Activated CD4-positive, alpha-beta T cell treated with anti-CD3 and anti-CD28 coated beads, Interleukin-2, amount 10 ng/mL, durations not matched to agents 7 days and 5 days (primary cell): ENCODE measurements around the gene EN1. TPM values are rescaled to one million over a fixed set of nuclear protein-coding genes. Genes with fewer than 3 reads are reported as not detected.

Experiments used
- CTCF ChIA-PET: fragments of 350-600 bp; sonication (Branson Sonifier 250); formaldehyde crosslinking; loops from one replicate; lab custom pipeline; 2021; ENCODE audit warnings: antibody characterized with exemption; lab: Charles Lee
- POLR2A ChIA-PET: fragments of 350-600 bp; sonication (Branson Sonifier 250); formaldehyde crosslinking; loops from one replicate; lab custom pipeline; 2021; ENCODE audit warnings: antibody characterized with exemption; lab: Charles Lee
- DNase-seq: peaks from one replicate; pipeline ENCODE4 v3.0.0-alpha.2; 2020
- H3K27ac Mint-ChIP-seq: one replicate; pipeline ENCODE4 v1.8.0; 2021; ENCODE audit warnings: mild to moderate bottlenecking, moderate library complexity, mixed read lengths
- H3K27me3 Mint-ChIP-seq: one replicate; pipeline ENCODE4 v1.8.0; 2021; ENCODE audit warnings: mixed read lengths
- H3K36me3 Mint-ChIP-seq: one replicate; pipeline ENCODE4 v1.8.0; 2021; ENCODE audit warnings: low read depth, mixed read lengths
- H3K4me1 Mint-ChIP-seq: one replicate; pipeline ENCODE4 v1.8.0; 2021; ENCODE audit warnings: mixed read lengths
- H3K4me3 Mint-ChIP-seq: one replicate; pipeline ENCODE4 v1.8.0; 2021; ENCODE audit warnings: mild to moderate bottlenecking, moderate library complexity, mixed read lengths
- H3K9me3 Mint-ChIP-seq: one replicate; pipeline ENCODE4 v1.8.0; 2021; ENCODE audit warnings: mixed read lengths
- total RNA-seq, 2 experiments: library from RNA; stranded (reverse); gene quantifications; one replicate each; pipeline ENCODE4 v1.2.3, GENCODE V29; 2021

EN1 gene
- total RNA-seq, 2 experiments from 2014 or later = not detected

DNA sequence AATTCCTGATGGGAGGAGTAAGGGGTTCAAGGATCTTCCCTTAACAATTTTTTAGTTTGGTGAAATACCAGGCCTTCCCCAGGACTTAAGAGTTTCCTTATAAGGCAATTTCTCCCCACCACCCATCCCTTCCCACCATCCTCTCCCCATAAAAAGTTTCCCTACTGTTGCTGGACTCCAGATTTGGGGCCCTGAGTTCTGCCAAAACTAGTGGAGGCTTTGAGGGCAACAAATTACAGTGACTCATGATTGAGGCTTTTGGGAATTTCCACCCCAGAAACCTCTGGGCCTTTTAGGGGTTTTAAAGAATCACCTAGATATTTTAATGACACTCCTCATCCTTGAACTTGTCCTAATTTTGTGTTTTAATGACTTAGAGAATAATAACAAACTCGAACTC lies 14.3 kb upstream of the EN1 start:
- Mint-ChIP-seq H3K27ac (no peak overlapping the region), H3K4me3 (no peak overlapping the region), H3K27me3 (peaks cover 56% of the 10 kb centered on the region), H3K9me3 (no peaks in the 10 kb centered on the region), H3K36me3 (peaks cover 2% of the 10 kb centered on the region), H3K4me1 (peaks cover 2% of the 10 kb centered on the region)
- POLR2A ChIA-PET = no interaction called here
- CTCF ChIA-PET = interaction anchor here (1.3 kb wide), 1 partner anchor 9 kb away, joined by 3 read pairs; no protein-coding TSS in a partner anchor
- no peak for DNase-seq

DNA sequence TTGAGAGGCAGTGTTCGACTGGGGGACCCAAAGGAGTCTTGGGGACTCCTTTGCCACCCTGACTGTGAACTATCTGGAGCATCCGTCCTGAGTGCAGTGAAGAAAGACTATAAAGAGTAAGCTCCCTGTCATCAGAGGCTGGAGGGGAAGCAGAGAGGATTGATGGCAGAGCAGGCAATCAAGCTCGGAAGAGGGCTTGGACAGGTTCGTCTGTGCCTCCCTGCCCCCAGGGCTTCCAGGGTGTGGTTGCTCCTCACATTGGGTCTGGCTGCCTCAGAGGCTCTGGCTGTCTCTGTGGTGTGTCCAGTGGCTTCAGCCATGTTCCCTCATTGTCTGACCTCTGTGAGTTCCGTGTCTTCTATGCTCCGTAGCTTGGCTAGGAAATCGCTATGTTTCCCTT lies 13.8 kb upstream of the EN1 start:
- Mint-ChIP-seq H3K4me3 (no peak overlapping the region), H3K36me3 (peaks cover 2% of the 10 kb centered on the region), H3K27me3 (peaks cover 61% of the 10 kb centered on the region), H3K27ac (no peak overlapping the region), H3K9me3 (no peaks in the 10 kb centered on the region), H3K4me1 (peaks cover 4% of the 10 kb centered on the region)
- CTCF ChIA-PET = interaction anchor here (0.5 to 1.3 kb wide), 2 partner anchors 9 to 638 kb away, joined by 3 read pairs; no protein-coding TSS in a partner anchor
- DNase-seq = no peak
- POLR2A ChIA-PET = no interaction called here

DNA sequence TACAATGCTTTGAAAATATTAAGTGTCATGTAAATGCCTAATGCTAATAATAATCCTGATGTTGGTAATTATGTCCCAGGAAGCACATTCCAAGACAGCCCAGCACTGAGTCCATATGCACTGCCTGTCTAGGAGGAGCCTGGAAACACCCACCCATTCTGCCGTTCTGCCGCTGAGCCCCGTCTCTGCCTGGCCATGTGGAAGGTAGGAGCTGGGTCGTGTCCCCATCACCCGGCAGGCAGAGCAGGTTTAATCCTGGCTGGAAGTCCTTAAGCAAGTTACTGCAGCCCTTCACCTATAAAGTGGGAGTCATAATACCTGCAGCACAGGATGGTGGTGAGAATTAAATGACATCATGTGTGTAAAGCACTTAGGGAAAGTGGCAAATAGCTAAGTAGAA lies 13.1 kb upstream of the EN1 start:
- ChIA-PET POLR2A (no interaction called here), CTCF (interaction anchor here (0.5 kb wide), 1 partner anchor 637 kb away, joined by 3 read pairs; no protein-coding TSS in a partner anchor)
- Mint-ChIP-seq H3K36me3 (peaks cover 2% of the 10 kb centered on the region), H3K27ac (no peak overlapping the region), H3K4me1 (peaks cover 10% of the 10 kb centered on the region), H3K4me3 (no peak overlapping the region), H3K9me3 (no peaks in the 10 kb centered on the region), H3K27me3 (peaks cover 67% of the 10 kb centered on the region)
- DNase-seq = no peak

DNA sequence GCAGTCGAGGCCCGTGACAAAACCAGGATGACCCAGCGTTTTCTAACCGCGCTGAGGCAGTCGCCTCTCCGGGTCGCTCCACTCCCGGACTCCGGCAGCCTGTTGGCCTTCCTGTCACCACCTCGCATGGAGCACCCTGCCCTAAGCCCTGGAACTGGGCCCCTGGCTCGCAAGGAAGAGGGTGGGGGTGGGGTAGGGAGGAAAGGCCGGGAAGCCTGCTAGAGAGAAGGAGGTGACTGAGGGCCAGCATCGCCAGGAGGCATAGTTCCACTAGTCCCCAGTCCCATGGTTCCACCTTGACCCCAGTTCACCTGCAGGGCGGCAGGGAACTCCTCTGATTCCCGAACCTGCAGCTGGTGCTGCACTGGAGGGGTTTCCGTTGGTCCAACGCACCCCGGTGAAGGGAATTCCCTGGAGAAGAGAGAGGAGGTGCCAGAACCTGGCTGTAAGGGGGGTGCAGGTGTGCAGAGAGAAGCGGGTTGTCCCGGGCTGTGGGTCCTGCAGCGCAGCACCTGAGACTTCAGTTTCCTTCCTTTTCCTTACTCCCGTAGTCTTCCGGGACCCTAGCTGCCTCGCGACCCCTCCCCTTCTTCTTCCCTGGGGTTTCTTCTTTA lies 11.8 kb upstream of the EN1 start:
- Mint-ChIP-seq H3K27me3 (peaks cover 74% of the 10 kb centered on the region), H3K4me1 (peaks cover 10% of the 10 kb centered on the region), H3K4me3 (no peak overlapping the region), H3K9me3 (no peaks in the 10 kb centered on the region), H3K36me3 (peaks cover 2% of the 10 kb centered on the region), H3K27ac (no peak overlapping the region)
- ChIA-PET POLR2A (no interaction called here), CTCF (no interaction called here)
- DNase-seq = no peak

DNA sequence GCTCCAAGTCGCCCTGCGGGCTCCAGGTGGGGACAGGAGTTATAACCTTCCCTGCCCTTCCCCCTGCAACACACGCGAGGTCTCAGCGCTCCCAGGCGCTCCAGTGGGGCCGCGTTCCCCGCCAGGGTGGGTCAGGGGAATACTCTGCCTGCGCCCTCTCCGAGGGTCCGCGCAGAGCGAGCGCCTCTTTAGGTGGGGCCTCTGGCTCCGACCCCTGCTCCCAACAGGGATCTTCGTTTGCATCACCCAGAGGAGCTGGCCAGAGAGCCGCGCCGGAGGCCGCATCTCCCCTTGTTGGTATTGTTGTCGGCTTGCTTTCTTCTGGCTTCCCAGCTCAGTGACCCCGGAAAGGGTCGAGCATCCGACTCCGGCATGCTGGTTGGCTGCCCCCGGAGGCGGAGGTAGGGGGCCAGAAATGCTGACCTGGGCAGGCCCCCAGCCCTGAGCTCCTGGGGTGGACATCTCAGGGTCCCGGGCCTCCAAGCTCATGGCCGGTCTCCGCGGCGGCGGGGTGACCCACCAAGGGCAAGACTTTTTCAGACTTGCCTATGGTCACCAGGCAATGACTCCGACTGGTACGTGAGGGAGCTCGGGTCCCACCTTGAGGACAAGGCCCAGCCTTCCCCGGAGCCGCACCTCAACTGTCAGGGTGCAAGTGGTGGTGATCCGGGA lies 11.2 kb upstream of the EN1 start:
- Mint-ChIP-seq H3K9me3 (no peaks in the 10 kb centered on the region), H3K27me3 (peaks cover 80% of the 10 kb centered on the region), H3K27ac (no peak overlapping the region), H3K4me1 (peaks cover 14% of the 10 kb centered on the region), H3K36me3 (peaks cover 4% of the 10 kb centered on the region), H3K4me3 (no peak overlapping the region)
- no peak for DNase-seq
- ChIA-PET CTCF (interaction anchor here (1.1 to 1.3 kb wide), 3 partner anchors 32 to 690 kb away, joined by 3 read pairs; no protein-coding TSS in a partner anchor), POLR2A (no interaction called here)

DNA sequence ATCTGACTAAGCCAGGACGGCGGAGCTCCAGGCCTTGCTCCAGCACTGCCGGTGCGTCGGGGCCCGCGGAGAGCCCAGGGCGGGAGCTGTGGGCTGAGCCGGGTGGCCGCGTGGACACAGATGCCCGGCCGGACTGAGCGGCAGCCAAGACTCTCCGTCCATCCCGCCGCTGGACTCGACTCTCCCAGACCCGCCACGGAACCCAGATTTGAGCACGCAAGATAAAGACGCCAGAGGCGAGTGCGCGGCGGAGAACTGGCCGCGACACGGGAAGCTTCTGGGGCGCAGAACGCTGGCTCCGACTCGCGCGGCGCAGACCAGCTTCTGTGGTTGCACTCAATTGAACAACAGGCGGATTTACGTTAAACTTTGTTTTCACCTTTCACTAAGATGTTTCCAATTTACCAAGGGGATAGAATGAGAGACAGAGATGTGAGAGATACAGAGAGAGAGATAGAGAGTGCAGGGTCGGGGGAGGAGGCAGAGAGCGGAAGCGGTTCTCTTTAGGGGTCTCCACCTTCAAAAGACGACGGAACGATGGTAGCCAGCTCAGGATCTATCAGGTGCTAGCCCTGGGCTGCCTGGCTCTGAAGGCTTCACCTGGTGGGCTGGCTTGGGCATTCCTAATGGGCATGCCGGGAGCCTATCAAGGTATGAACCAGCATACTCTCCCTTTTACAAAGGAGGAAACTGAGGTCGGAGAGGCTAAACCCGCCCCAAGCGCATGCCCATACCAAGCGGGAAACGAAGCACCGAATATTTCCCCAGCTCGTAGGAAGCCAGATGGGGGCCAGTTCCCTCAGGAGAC lies 10.4 kb upstream of the EN1 start:
- CTCF ChIA-PET = interaction anchor here (0.6 to 1.3 kb wide), 4 partner anchors 31 to 764 kb away, joined by 3 to 4 read pairs (median 3); no protein-coding TSS in a partner anchor
- Mint-ChIP-seq H3K4me3 (no peak overlapping the region), H3K27ac (no peak overlapping the region), H3K4me1 (peaks cover 14% of the 10 kb centered on the region), H3K9me3 (no peaks in the 10 kb centered on the region), H3K36me3 (peaks cover 4% of the 10 kb centered on the region), H3K27me3 (peaks cover 84% of the 10 kb centered on the region)
- DNase-seq = no peak
- POLR2A ChIA-PET = no interaction called here

GRCh38 chr2:118856978-118857676 lies 9.7 kb upstream of the EN1 start:
- Mint-ChIP-seq H3K4me1 (peaks cover 14% of the 10 kb centered on the region), H3K36me3 (peaks cover 4% of the 10 kb centered on the region), H3K9me3 (no peaks in the 10 kb centered on the region), H3K4me3 (no peak overlapping the region), H3K27ac (no peak overlapping the region), H3K27me3 (peaks cover 83% of the 10 kb centered on the region)
- no peak for DNase-seq
- ChIA-PET POLR2A (interaction anchor here (0.6 kb wide), 1 partner anchor 817 kb away, joined by 3 read pairs; no protein-coding TSS in a partner anchor), CTCF (interaction anchor here (0.6 to 1.8 kb wide), 3 partner anchors 14 to 763 kb away, joined by 3 to 4 read pairs (median 4); no protein-coding TSS in a partner anchor)

DNA sequence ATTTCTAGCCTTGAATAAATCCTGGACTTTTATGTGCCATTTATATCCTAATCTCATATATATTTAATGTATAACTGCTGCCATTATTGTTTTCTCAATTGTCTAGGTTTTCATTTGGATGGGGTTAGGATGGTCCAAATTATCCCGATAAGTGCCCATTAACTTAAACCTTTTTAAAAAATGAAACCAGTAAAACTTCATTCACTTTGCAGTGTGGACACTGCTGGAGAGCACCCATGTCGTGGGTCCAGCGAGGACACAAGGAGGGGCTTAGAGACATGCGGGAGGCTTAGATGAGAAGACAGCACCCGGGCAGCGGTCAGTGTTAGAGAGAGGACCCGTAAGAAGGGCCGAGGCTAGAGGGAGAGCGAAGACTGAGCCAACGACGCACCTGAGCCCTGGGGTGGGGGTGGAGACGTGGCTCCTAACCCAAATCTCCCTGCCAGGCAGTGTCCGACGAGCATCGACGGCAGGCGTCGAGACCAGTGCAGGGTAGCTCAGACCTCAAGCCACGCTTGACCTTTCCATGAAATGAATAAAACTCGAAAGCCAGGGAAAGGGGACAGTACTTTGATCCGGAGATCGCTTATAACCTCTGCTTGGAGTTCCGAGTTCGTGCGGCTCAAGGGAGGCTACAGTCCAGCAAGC lies 9.0 kb upstream of the EN1 start:
- peaks cover 4% of the 10 kb centered on the region for H3K36me3 Mint-ChIP-seq
- POLR2A ChIA-PET = interaction anchor here (0.6 kb wide), 1 partner anchor 817 kb away, joined by 3 read pairs; no protein-coding TSS in a partner anchor
- peaks cover 84% of the 10 kb centered on the region for H3K27me3 Mint-ChIP-seq
- DNase-seq = no peak
- H3K9me3 Mint-ChIP-seq = no peaks in the 10 kb centered on the region
- H3K27ac Mint-ChIP-seq = no peak overlapping the region
- CTCF ChIA-PET = interaction anchor here (1.2 to 1.8 kb wide), 6 partner anchors 10 to 634 kb away, joined by 3 to 13 read pairs (median 6); no protein-coding TSS in a partner anchor
- peak overlapping the region; percentile 19 for H3K4me3 Mint-ChIP-seq
- H3K4me1 Mint-ChIP-seq = peaks cover 14% of the 10 kb centered on the region

GRCh38 chr2:118855451-118856279 lies 8.2 kb upstream of the EN1 start:
- POLR2A ChIA-PET = no interaction called here

GRCh38 chr2:118854507-118855345 lies 7.3 kb upstream of the EN1 start:
- CTCF ChIA-PET = interaction anchor here (0.7 to 1.8 kb wide), 18 partner anchors 10 to 809 kb away, joined by 3 to 13 read pairs (median 3); no protein-coding TSS in a partner anchor
- Mint-ChIP-seq H3K27me3 (peaks cover 84% of the 10 kb centered on the region), H3K27ac (peak overlapping the region; percentile 58), H3K9me3 (no peaks in the 10 kb centered on the region), H3K36me3 (peaks cover 6% of the 10 kb centered on the region), H3K4me3 (no peak overlapping the region), H3K4me1 (peaks cover 14% of the 10 kb centered on the region)
- no peak for DNase-seq
- POLR2A ChIA-PET = no interaction called here

More at GRCh38 chr2:118855451-118856279, 8.2 kb upstream of the EN1 start:
- H3K4me3 Mint-ChIP-seq = peak overlapping the region; percentile 52
- H3K4me1 Mint-ChIP-seq = peaks cover 14% of the 10 kb centered on the region
- DNase-seq = peak; percentile 78
- H3K27ac Mint-ChIP-seq = peak overlapping the region; percentile 19
- peaks cover 6% of the 10 kb centered on the region for H3K36me3 Mint-ChIP-seq
- peaks cover 84% of the 10 kb centered on the region for H3K27me3 Mint-ChIP-seq
- CTCF ChIA-PET = interaction anchor here (0.7 to 1.8 kb wide), 17 partner anchors 11 to 810 kb away, joined by 3 to 13 read pairs (median 3); no protein-coding TSS in a partner anchor
- no peaks in the 10 kb centered on the region for H3K9me3 Mint-ChIP-seq
